ACHN (cell line): ENCODE data around the gene UBE2N.

Experiments used
- DNase-seq: peaks from one replicate; pipeline ENCODE4 v3.0.0-alpha.2; 2015
- in situ Hi-C: cut with HindIII; loops from 2 replicates; pipeline ENCODE4 v1.10.0; 2017; ENCODE audit warnings: low sequenced_read_pairs, low pct_ligation_motif_present, low pct_unique_long_range_greater_than_20kb

UBE2N gene

GRCh38 chr12:93370947-93371346, 70.8 kb downstream of the UBE2N start:
- in situ Hi-C loops = no loop called here
- no peak for DNase-seq

- in situ Hi-C loops = no loop called here
- no peak for DNase-seq
These were observed 72.2 kb downstream of the UBE2N start for GRCh38 chr12:93369505-93369904.

- in situ Hi-C loops = no loop called here
- no peak for DNase-seq
These were observed 73.0 kb downstream of the UBE2N start for GRCh38 chr12:93368766-93369165.

DNA sequence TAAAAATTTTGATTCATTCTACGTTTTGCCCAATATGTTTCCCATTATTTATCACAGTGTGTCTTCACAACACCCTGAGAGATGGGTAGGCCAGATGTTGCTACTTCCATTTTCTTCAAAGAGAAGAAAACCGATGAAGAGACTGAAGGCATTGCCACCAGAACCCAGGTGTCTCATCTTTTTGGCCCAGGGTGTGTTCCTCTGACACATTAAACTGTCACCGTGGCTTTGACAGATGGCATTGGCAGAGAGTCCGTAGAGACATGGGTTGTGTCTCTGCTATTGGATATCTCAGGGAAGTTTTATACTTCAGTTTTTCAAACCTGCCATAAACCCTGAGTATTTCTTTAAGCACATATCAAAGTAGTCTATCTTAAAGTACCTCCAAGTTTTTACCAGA, 75.3 kb downstream of the UBE2N start:
- DNase-seq = no peak
- in situ Hi-C loops = no loop called here

- no peak for DNase-seq
- in situ Hi-C loops = no loop called here
These were observed 75.9 kb downstream of the UBE2N start for GRCh38 chr12:93365616-93366405.

DNA sequence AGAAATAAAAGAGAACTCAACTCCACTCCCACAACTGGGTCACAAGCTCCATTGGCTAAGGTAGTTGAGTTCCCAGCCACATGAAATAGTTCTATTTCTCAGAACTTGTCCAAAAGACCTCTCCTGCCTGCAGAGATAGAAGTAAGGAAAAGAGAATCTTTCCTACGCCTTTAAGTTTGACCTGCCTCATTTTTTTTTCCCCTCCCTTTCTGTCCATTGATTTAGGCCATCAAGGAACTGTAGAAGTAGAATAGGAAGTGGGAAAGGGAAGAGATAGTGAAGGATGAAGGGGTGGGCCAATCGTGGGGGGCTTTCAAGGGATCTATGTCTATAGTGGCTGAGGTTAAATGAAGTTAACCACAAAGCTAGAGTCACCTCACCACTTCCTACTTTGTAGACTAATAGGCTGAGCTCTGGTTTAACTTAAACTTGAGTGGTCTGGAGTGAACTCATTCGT, 77.9 kb downstream of the UBE2N start:
- in situ Hi-C loops = no loop called here
- no peak for DNase-seq

DNA sequence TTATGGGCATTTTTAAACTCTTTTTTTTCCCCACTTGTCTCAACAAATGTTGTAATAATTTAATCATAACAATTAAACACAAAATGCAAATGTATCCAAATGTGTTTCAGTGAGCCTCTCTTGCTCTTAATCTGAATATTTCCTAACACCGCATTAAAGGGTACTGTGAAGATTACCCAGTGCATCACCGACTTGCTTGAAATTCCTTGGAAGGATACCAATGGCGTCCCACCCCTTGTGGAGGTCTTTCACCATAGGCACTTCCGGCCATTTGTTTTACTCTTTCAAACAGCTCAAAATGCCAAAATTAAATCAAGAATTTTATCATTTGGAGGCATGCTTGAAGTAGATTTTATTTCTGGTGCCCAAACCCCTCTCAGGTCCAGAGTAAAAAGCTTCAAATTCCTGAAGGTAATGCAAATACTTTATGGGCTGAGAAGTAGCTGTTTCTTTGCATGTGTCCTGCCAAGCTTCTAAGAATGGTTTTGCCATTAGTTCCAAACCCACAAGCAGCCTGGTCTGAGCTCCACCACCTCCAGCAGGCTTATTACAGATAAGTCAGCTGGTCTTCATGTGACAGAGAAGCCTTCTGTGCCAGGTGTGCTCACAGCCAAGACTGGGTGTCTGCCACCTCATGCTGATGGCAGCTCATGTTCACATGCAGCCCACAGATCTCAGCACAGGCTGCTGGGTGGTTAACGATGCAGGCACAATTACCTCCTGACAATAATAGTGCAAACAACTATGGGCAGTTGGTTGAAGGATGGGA, 80.4 kb downstream of the UBE2N start:
- DNase-seq = peak; percentile 33
- in situ Hi-C loops = no loop called here

- in situ Hi-C loops = no loop called here
- no peak for DNase-seq
These were observed 81.1 kb downstream of the UBE2N start for GRCh38 chr12:93360688-93361087.

- in situ Hi-C loops = no loop called here
- no peak for DNase-seq
These were observed 82.9 kb downstream of the UBE2N start for GRCh38 chr12:93358821-93359220.

- in situ Hi-C loops = no loop called here
These were observed 83.7 kb downstream of the UBE2N start for GRCh38 chr12:93358058-93358457.

DNA sequence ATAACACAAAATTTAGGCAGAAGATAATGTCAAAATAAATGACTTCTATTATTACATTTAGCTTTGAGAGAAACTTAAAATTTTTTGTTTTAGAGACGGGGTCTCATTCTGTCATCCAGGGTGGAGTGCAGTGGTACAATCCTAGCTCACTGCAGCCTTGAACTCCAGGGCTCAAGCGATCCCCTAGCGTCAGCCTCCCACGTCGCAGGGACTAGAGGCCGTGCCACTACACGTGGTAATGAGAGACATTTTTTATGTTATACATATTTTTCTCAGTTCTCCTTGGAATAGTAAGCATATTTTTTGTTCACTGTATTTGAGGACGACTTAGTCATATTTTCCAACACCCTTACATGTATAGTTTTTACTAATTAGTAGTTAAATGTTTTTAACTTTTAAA, 85.5 kb downstream of the UBE2N start:
- no peak for DNase-seq
- in situ Hi-C loops = no loop called here

More at GRCh38 chr12:93358058-93358457, 83.7 kb downstream of the UBE2N start:
- DNase-seq = no peak
